OCI-LY1 (cell line): ENCODE measurements around the gene CFAP221.

Source experiments
- H2AFZ ChIP-seq: fragments of 200-600 bp; sonication (generic), shearing (Covaris generic); 2 replicates; pipeline ENCODE4 v1.6.0; 2014; ENCODE audit warnings: antibody characterized with exemption, mild to moderate bottlenecking, low read length
- H3F3A ChIP-seq: fragments of 200-600 bp; sonication (generic), shearing (Covaris generic); 2 replicates; pipeline ENCODE4 v1.6.0; 2014; ENCODE audit warnings: mild to moderate bottlenecking, antibody characterized with exemption, low read length, moderate library complexity; ENCODE audit not compliant: insufficient read depth
- H3K27ac ChIP-seq: fragments of 200-600 bp; sonication (generic); 2 replicates; pipeline ENCODE4 v1.5.1; 2014; ENCODE audit warnings: low read length, mixed run types, mild to moderate bottlenecking, low read depth; ENCODE audit not compliant: poor library complexity, severe bottlenecking
- H3K27me3 ChIP-seq: fragments of 200-600 bp; sonication (generic); 2 replicates; pipeline ENCODE4 v1.6.0; 2014; ENCODE audit warnings: antibody characterized with exemption, mild to moderate bottlenecking, low read length, moderate library complexity; ENCODE audit not compliant: insufficient read depth
- H3K36me3 ChIP-seq: fragments of 200-600 bp; sonication (generic); 2 replicates; pipeline ENCODE4 v1.6.1; 2014; ENCODE audit warnings: mild to moderate bottlenecking, antibody characterized with exemption, low read length, moderate library complexity, mixed read lengths; ENCODE audit not compliant: insufficient read depth
- H3K4me1 ChIP-seq: fragments of 200-600 bp; sonication (generic); 2 replicates; pipeline ENCODE4 v1.5.1; 2014; ENCODE audit warnings: mild to moderate bottlenecking, low read length, moderate library complexity; ENCODE audit not compliant: insufficient read depth, severe bottlenecking
- H3K4me2 ChIP-seq: fragments of 200-600 bp; sonication (generic), shearing (Covaris generic); 2 replicates; pipeline ENCODE4 v1.6.1; 2014; ENCODE audit warnings: low read length
- H3K4me3 ChIP-seq: fragments of 200-600 bp; sonication (generic); 2 replicates; pipeline ENCODE4 v1.5.1; 2014; ENCODE audit warnings: low read length, low read depth, mild to moderate bottlenecking, mixed read lengths; ENCODE audit not compliant: poor library complexity, severe bottlenecking
- H3K79me2 ChIP-seq: fragments of 200-600 bp; shearing (Covaris generic); 2 replicates; pipeline ENCODE4 v1.6.1; 2016; ENCODE audit warnings: mixed run types, low read length, mixed read lengths; ENCODE audit not compliant: insufficient read depth
- H3K9ac ChIP-seq: fragments of 200-600 bp; sonication (generic), shearing (Covaris generic); 2 replicates; pipeline ENCODE4 v1.6.1; 2014; ENCODE audit warnings: mild to moderate bottlenecking, low read length, mixed read lengths
- H3K9me2 ChIP-seq: fragments of 200-600 bp; sonication (generic), shearing (Covaris generic); 2 replicates; pipeline ENCODE4 v1.6.1; 2014; ENCODE audit warnings: low read depth, mild to moderate bottlenecking, low read length, mixed read lengths
- H3K9me3 ChIP-seq: fragments of 200-600 bp; shearing (Covaris generic); 2 replicates; pipeline ENCODE4 v1.6.1; 2014; ENCODE audit warnings: low read length, mixed read lengths
- H4K20me1 ChIP-seq: fragments of 200-600 bp; sonication (generic), shearing (Covaris generic); 2 replicates; pipeline ENCODE4 v1.6.0; 2016; ENCODE audit warnings: mild to moderate bottlenecking, low read length; ENCODE audit not compliant: insufficient read depth
- EZH2 ChIP-seq: fragments of 200-600 bp; sonication (generic), shearing (Covaris generic); IDR thresholded peaks from 2 replicates; pipeline ENCODE4 v1.8.0; 2017; ENCODE audit warnings: borderline replicate concordance, mixed run types, mild to moderate bottlenecking, antibody characterized with exemption, low read length, moderate library complexity, mixed read lengths
- TF ChIP-seq, protein P1 (sequence below): fragments of 200-600 bp; sonication (generic), shearing (Covaris generic); IDR thresholded peaks from 2 replicates; pipeline ENCODE4 v1.5.1; 2017; ENCODE audit warnings: mild to moderate bottlenecking, antibody characterized with exemption, low read length, moderate library complexity, mixed read lengths

CFAP221 gene

GRCh38 chr2:119574108-119574815 is 30.0 kb downstream of the CFAP221 start:
- Histone ChIP-seq H3K79me2 (no peaks in the 10 kb centered on the region), H2AFZ (no peak overlapping the region), H3K4me3 (no peak overlapping the region), H3K27me3 (no peaks in the 10 kb centered on the region), H3K9me3 (no peaks in the 10 kb centered on the region), H3K9me2 (no peaks in the 10 kb centered on the region), H3K27ac (no peak overlapping the region), H3K36me3 (no peaks in the 10 kb centered on the region), H3K9ac (no peak overlapping the region), H3K4me1 (no peaks in the 10 kb centered on the region), H4K20me1 (no peaks in the 10 kb centered on the region), H3F3A (no peaks in the 10 kb centered on the region), H3K4me2 (no peak overlapping the region)
- TF ChIP-seq, protein P1, sequence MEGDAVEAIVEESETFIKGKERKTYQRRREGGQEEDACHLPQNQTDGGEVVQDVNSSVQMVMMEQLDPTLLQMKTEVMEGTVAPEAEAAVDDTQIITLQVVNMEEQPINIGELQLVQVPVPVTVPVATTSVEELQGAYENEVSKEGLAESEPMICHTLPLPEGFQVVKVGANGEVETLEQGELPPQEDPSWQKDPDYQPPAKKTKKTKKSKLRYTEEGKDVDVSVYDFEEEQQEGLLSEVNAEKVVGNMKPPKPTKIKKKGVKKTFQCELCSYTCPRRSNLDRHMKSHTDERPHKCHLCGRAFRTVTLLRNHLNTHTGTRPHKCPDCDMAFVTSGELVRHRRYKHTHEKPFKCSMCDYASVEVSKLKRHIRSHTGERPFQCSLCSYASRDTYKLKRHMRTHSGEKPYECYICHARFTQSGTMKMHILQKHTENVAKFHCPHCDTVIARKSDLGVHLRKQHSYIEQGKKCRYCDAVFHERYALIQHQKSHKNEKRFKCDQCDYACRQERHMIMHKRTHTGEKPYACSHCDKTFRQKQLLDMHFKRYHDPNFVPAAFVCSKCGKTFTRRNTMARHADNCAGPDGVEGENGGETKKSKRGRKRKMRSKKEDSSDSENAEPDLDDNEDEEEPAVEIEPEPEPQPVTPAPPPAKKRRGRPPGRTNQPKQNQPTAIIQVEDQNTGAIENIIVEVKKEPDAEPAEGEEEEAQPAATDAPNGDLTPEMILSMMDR = no peak
- no peak for TF ChIP-seq EZH2

DNA sequence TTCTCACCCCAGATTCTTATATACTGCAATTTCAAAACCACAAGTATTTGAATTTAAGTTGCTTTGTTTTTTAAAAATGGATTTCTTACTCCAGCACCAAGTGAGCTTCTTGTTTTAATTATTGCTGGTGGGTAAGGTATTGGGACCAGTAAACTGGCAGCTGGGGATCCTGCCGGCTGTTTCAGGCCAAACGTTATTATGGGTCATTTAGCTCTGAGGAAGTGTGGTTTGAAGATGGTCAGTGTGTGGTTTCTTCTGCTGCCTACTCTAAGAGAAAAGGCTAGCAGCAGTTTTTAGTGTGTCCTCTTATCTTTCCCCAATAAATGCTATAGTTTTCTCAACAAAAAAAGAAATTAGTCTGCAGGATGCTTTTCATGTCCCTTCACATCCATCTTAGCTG is 30.6 kb downstream of the CFAP221 start:
- no peaks in the 10 kb centered on the region for H3K79me2 ChIP-seq
- no peak overlapping the region for H3K4me2 ChIP-seq
- H3K9me3 ChIP-seq = no peaks in the 10 kb centered on the region
- no peaks in the 10 kb centered on the region for H4K20me1 ChIP-seq
- TF ChIP-seq, protein P1 = no peak
- TF ChIP-seq EZH2 = no peak
- no peak overlapping the region for H3K4me3 ChIP-seq
- no peak overlapping the region for H2AFZ ChIP-seq
- no peaks in the 10 kb centered on the region for H3F3A ChIP-seq
- H3K9me2 ChIP-seq = no peaks in the 10 kb centered on the region
- H3K9ac ChIP-seq = no peak overlapping the region
- H3K36me3 ChIP-seq = no peaks in the 10 kb centered on the region
- H3K27ac ChIP-seq = no peak overlapping the region
- H3K27me3 ChIP-seq = no peaks in the 10 kb centered on the region
- no peaks in the 10 kb centered on the region for H3K4me1 ChIP-seq

DNA sequence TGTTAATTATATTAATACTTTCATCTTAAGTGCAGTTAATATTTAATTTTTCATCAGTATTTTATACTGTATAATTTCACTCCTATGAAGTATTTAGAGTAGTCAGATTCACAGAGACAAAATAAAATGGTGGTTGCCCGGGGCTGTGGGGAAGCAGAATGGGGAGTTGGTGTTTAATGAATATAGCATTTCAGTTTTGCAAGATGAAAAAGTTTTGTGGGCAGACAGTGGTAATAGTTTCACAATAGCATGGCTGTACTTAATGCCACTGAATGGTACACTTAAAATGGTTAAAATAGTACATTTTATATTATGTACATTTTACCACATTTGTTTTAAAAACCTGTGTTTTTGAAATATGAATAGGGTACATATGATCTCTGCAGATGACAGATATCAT is 31.2 kb downstream of the CFAP221 start:
- Histone ChIP-seq H3F3A (no peaks in the 10 kb centered on the region), H3K4me3 (no peak overlapping the region), H2AFZ (no peak overlapping the region), H3K4me2 (no peak overlapping the region), H3K9ac (no peak overlapping the region), H3K36me3 (no peaks in the 10 kb centered on the region), H3K27me3 (no peaks in the 10 kb centered on the region), H4K20me1 (no peaks in the 10 kb centered on the region), H3K9me2 (no peaks in the 10 kb centered on the region), H3K27ac (no peak overlapping the region), H3K9me3 (no peaks in the 10 kb centered on the region), H3K79me2 (no peaks in the 10 kb centered on the region), H3K4me1 (no peaks in the 10 kb centered on the region)
- no peak for TF ChIP-seq EZH2
